ENCODE data around the gene CDKN2A. TPM values are rescaled to one million over a fixed set of nuclear protein-coding genes. Genes with fewer than 3 reads are reported as not detected.

The CDKN2A gene
- total and polyA plus RNA-seq, 2 donors (not counting 1 experiment from before 2014, with no cell fraction given), result 6.4 to 11.7 TPM

DNA sequence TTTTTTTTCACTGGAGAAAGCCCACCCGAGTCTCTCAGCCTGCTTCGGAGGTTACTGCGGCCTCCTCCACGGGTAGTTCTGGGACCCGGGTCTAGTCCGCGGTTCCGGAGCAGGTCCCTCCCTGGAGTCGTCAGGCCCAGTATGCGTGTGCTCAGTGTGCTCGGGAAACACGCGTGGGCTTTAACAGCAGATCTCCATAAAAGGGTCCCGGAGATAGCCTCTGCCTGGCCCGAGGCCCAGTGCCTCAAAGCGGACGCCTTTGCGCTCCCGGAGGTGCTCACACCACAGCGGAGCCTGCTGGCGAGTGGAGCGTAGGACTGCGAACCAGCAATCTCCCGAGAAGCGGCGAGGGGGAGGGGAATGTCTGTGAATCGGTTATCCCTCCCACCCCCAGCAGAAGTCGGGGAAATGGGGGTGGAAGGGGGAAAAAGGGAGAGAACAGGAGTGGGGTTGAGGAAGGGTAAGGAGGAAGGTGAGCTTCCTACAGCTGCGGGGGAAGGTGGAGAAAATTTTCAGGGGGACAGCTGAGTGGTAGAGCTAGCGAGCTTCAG is 28.7 kb downstream of the CDKN2A start:
- peaks cover 0 to 83% (median 77%) of the 10 kb centered on the region in 4 experiments for H3K27me3 ChIP-seq (replicated peaks in 1 of 4; ENCODE audit: control extremely low read depth in 1 of 4, control insufficient read depth in 3 of 4, insufficient read depth in 4 of 4, low read length in 3 of 4)

DNA sequence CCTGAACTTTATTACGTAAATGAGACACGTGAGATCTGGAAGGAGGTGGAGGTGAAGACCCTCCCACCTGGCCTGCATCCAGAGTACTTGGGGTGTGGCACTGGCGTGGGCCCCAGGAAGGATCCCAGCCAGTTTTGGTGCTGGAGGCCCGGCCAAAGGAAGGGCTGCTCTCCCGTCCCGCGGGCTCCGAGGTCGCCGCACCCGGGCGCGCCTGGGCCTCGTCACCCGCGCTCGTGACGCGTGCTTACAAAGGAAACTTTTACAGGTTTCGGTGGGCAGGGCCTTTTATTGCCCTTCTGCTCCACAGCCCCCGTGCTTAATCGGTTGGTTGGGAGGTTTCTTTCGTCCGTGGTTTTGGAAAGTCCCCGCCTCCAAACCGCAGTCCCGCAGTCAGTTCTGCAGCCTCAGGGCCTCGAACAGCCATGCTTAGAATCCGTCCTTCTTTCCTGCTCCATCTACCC is 29.2 kb downstream of the CDKN2A start:
- peaks cover 7% of the 10 kb centered on the region for H3K9me3 Mint-ChIP-seq (ENCODE audit: insufficient read depth)
- peaks cover 17 to 34% of the 10 kb centered on the region in 2 donors for H3K4me1 ChIP-seq (ENCODE audit: control insufficient read depth in 2 of 2, insufficient read depth in 2 of 2, low read length in 2 of 2)
- peaks cover 1 to 52% (median 31%) of the 10 kb centered on the region in 3 donors for H3K9me3 ChIP-seq (ENCODE audit: control extremely low read depth in 1 of 3, control insufficient read depth in 2 of 3, insufficient read depth in 1 of 3, low read length in 2 of 3)
- H3K4me3 Mint-ChIP-seq, result peak overlapping the region; percentile 76
- peak; percentile 80 for DNase-seq
- H3K27ac ChIP-seq (ENCODE audit: low read length in 2 of 2), result no peak overlapping the region
- peaks cover 89% of the 10 kb centered on the region for H3K27me3 Mint-ChIP-seq
- H3K4me2 ChIP-seq (replicated peaks; ENCODE audit: low read depth, low read length, poor library complexity, severe bottlenecking), result peak overlapping the region; percentile 72
- ChIA-PET CTCF (interaction anchor here (1.4 kb wide), 1 partner anchor 44 kb away, joined by 6 read pairs; the partner anchor contains the start of gene CDKN2B), POLR2A (no interaction called here)
- H3K4me3 ChIP-seq (ENCODE audit: control extremely low read depth in 1 of 5, extremely low read depth in 1 of 5, insufficient read depth in 1 of 5, low read depth in 2 of 5, low read length in 4 of 5), result peak overlapping the region in 4 of 5 experiments; percentile 14 to 49 (median 27)
- WGBS (ENCODE audit: insufficient coverage), result 3% methylated on average over 27 of the region's 29 CpGs
- peak overlapping the region; percentile 41 for H2AFZ ChIP-seq (ENCODE audit: insufficient read depth, low read depth, low read length, poor library complexity, severe bottlenecking)
- intact Hi-C loops (cut with micrococcal nuclease), result loop anchor here (1.0 kb wide), 2 partner anchors 10 to 29 kb away; partner anchors contain the start of genes CDKN2A and CDKN2B-AS1
- ATAC-seq (ENCODE audit: low read depth), result peak; percentile 63
- no peaks in the 10 kb centered on the region for H4K20me1 ChIP-seq (ENCODE audit: control insufficient read depth, insufficient read depth, low read length, poor library complexity, severe bottlenecking)
- no peaks in the 10 kb centered on the region for H3K36me3 ChIP-seq (replicated peaks in 1 of 2; ENCODE audit: control extremely low read depth in 1 of 2, control insufficient read depth in 1 of 2, extremely low read depth in 1 of 2, insufficient read depth in 2 of 2, low read length in 1 of 2)
- H3K79me2 ChIP-seq (ENCODE audit: control insufficient read depth, insufficient read depth, low read length), result no peaks in the 10 kb centered on the region
- H3K27ac Mint-ChIP-seq, result no peak overlapping the region
- peaks cover 0 to 78% (median 72%) of the 10 kb centered on the region in 4 experiments for H3K27me3 ChIP-seq (replicated peaks in 1 of 4; ENCODE audit: control extremely low read depth in 1 of 4, control insufficient read depth in 3 of 4, insufficient read depth in 4 of 4, low read length in 3 of 4)
- peak overlapping the region; percentile 39 for H3K9ac ChIP-seq (ENCODE audit: low read length)
- no peak for TF ChIP-seq EZH2 (IDR thresholded peaks at IDR 0.05; ENCODE audit: borderline replicate concordance, insufficient read depth, low read depth, low read length, poor library complexity, severe bottlenecking)
- TF ChIP-seq, protein P1, sequence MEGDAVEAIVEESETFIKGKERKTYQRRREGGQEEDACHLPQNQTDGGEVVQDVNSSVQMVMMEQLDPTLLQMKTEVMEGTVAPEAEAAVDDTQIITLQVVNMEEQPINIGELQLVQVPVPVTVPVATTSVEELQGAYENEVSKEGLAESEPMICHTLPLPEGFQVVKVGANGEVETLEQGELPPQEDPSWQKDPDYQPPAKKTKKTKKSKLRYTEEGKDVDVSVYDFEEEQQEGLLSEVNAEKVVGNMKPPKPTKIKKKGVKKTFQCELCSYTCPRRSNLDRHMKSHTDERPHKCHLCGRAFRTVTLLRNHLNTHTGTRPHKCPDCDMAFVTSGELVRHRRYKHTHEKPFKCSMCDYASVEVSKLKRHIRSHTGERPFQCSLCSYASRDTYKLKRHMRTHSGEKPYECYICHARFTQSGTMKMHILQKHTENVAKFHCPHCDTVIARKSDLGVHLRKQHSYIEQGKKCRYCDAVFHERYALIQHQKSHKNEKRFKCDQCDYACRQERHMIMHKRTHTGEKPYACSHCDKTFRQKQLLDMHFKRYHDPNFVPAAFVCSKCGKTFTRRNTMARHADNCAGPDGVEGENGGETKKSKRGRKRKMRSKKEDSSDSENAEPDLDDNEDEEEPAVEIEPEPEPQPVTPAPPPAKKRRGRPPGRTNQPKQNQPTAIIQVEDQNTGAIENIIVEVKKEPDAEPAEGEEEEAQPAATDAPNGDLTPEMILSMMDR (IDR thresholded peaks at IDR 0.05), result no peak
- H3K4me1 Mint-ChIP-seq, result peaks cover 20% of the 10 kb centered on the region

More for the DNA sequence above, 28.7 kb downstream of the CDKN2A start:
- Mint-ChIP-seq H3K9me3 (ENCODE audit: insufficient read depth) (peaks cover 7% of the 10 kb centered on the region), H3K4me3 (peak overlapping the region; percentile 76), H3K4me1 (peaks cover 21% of the 10 kb centered on the region), H3K27me3 (peaks cover 89% of the 10 kb centered on the region), H3K27ac (no peak overlapping the region)
- ATAC-seq (ENCODE audit: low read depth), result peak; percentile 65
- ChIA-PET CTCF (no interaction called here), POLR2A (no interaction called here)
- peak overlapping the region; percentile 41 for H2AFZ ChIP-seq (ENCODE audit: insufficient read depth, low read depth, low read length, poor library complexity, severe bottlenecking)
- H3K4me1 ChIP-seq (ENCODE audit: control insufficient read depth in 2 of 2, insufficient read depth in 2 of 2, low read length in 2 of 2), result peaks cover 17 to 34% of the 10 kb centered on the region in 2 donors
- peak overlapping the region; percentile 39 for H3K9ac ChIP-seq (ENCODE audit: low read length)
- peak overlapping the region; percentile 72 for H3K4me2 ChIP-seq (replicated peaks; ENCODE audit: low read depth, low read length, poor library complexity, severe bottlenecking)
- peak; percentile 72 for DNase-seq
- H3K27ac ChIP-seq (ENCODE audit: low read length in 2 of 2), result no peak overlapping the region
- intact Hi-C loops (cut with micrococcal nuclease), result loop anchor here (1.0 kb wide), 2 partner anchors 10 to 29 kb away; partner anchors contain the start of genes CDKN2A and CDKN2B-AS1
- H3K4me3 ChIP-seq (ENCODE audit: control extremely low read depth in 1 of 5, extremely low read depth in 1 of 5, insufficient read depth in 1 of 5, low read depth in 2 of 5, low read length in 4 of 5), result peak overlapping the region in 4 of 5 experiments; percentile 14 to 49 (median 27)
- H3K36me3 ChIP-seq (replicated peaks in 1 of 2; ENCODE audit: control extremely low read depth in 1 of 2, control insufficient read depth in 1 of 2, extremely low read depth in 1 of 2, insufficient read depth in 2 of 2, low read length in 1 of 2), result no peaks in the 10 kb centered on the region
- H4K20me1 ChIP-seq (ENCODE audit: control insufficient read depth, insufficient read depth, low read length, poor library complexity, severe bottlenecking), result no peaks in the 10 kb centered on the region
- 4% methylated on average over 20 of the region's 30 CpGs for whole genome bisulfite sequencing (ENCODE audit: insufficient coverage)
- H3K79me2 ChIP-seq (ENCODE audit: control insufficient read depth, insufficient read depth, low read length), result no peaks in the 10 kb centered on the region
- TF ChIP-seq, protein P1 (IDR thresholded peaks at IDR 0.05), result peak; percentile 24
- TF ChIP-seq EZH2 (IDR thresholded peaks at IDR 0.05; ENCODE audit: borderline replicate concordance, insufficient read depth, low read depth, low read length, poor library complexity, severe bottlenecking), result no peak
- peaks cover 1 to 57% (median 36%) of the 10 kb centered on the region in 3 donors for H3K9me3 ChIP-seq (ENCODE audit: control extremely low read depth in 1 of 3, control insufficient read depth in 2 of 3, insufficient read depth in 1 of 3, low read length in 2 of 3)
